HG03045 (cell line): ENCODE measurements around the gene C1QTNF8.

Experiments
- ATAC-seq: cut with Tn5 transposase; IDR thresholded peaks from one replicate; pipeline ENCODE4 v1.9.1; 2021; ENCODE audit warnings: mild to moderate bottlenecking, moderate library complexity; ENCODE audit not compliant: unreplicated experiment

C1QTNF8 gene

GRCh38 chr16:1127971-1128715, 32.1 kb upstream of the C1QTNF8 start:
- no peak for ATAC-seq

DNA sequence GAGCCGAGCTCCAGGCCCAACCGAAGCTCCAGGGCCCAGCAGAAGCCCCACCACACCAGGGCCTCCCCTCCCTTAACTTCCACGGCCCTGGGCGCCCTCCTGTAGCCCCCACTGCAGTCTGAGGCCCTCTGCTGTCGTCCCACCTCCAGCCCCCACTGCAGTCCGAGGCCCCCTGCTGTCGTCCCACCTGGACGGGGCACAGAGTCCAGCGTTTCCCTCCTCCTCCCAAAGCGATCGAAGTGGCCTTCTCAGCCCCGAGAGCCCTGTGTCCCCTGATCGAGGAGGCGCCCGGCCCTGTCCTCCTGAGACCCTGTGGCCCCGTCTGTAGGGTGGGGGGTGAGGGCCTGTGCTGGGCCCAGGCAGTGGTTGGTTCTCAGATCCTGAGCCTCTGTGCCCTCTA, 31.1 kb upstream of the C1QTNF8 start:
- no peak for ATAC-seq

DNA sequence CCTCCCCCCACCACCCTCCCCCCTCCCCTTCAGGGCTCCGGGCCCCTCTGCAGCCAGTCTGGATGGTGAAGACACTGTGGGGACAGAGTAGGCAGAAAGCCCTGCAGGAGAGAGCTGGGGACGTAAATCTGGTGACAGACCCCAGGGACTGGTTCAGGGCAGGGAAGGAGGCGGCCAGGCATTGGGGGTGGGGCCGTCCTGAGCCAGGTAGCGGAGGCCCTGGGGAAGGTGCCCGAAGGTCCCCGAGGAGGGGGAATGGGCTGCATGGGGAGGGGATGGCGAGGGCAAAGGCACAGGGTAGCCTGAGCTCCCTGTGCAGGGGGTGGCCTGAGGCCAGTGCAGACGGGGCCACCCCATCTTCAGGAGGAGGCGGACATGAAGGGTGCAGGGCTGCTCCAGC, 30.5 kb upstream of the C1QTNF8 start:
- ATAC-seq, result no peak

DNA sequence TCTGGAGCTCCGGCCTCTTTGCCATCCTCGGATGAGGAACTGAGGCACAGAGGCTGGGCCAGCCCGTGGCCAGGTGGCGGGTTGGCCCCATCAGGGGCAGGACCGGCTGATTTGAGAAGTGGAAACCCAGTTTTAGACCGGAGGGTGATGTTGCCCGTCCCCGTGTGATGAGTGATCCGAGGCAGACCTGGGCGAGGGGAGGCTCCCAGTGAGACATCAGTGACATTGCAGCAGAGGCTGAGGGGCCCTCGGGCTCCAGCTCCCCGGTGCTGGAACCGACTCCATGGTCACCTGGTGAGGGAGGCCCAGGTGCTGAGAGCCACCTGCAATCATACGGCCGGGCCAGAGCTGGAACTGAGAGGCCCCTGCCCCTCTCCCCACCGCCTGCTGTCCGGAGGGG, 30.0 kb upstream of the C1QTNF8 start:
- ATAC-seq, result no peak

DNA sequence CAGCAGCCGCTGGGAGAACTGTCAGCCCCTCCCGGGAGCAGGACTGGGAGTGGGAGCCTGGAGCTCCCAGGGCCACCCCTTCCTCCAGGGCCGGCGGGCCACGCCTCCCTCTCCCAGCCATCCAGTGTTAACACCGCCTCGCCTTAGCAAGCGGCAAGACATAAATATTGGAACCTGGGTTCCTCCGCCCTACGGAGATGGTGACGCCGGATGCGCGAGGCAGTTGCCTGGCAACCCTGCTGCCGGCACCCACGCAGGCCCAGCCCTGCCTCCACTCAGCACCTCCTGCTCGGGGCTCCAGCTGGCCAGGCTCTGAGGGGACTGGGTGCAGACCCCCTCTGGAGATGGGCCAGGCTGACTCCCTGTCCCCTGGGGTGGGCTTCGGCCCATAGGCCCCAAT, 29.4 kb upstream of the C1QTNF8 start:
- no peak for ATAC-seq

GRCh38 chr16:1124795-1125194, 28.8 kb upstream of the C1QTNF8 start:
- ATAC-seq, result no peak

- no peak for ATAC-seq
Observed at GRCh38 chr16:1124291-1124690, 28.2 kb upstream of the C1QTNF8 start.

- no peak for ATAC-seq
Observed at GRCh38 chr16:1123525-1124230, 27.6 kb upstream of the C1QTNF8 start.

GRCh38 chr16:1122398-1122765, 26.3 kb upstream of the C1QTNF8 start:
- no peak for ATAC-seq

GRCh38 chr16:1121601-1122397, 25.8 kb upstream of the C1QTNF8 start:
- ATAC-seq, result no peak

DNA sequence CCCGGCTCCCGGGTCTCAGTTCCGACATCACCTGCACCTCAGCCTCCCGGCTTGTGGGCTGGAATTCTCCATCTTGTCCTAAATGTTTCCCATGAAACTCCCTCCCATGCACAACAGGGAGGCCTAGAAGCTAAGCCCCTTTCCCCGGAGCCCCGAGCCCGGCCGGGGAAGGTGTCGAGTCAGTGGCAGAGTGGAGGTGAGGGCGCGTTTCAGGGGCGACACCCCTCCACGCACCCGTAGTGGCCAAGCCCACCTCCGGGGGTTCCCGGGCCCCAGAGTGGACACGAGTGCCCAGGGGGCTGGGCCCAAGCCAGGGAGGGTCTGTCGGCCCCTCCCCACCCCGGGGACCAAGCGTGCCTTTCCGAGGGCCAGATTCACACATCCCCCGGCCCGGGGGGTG, 25.0 kb upstream of the C1QTNF8 start:
- no peak for ATAC-seq

DNA sequence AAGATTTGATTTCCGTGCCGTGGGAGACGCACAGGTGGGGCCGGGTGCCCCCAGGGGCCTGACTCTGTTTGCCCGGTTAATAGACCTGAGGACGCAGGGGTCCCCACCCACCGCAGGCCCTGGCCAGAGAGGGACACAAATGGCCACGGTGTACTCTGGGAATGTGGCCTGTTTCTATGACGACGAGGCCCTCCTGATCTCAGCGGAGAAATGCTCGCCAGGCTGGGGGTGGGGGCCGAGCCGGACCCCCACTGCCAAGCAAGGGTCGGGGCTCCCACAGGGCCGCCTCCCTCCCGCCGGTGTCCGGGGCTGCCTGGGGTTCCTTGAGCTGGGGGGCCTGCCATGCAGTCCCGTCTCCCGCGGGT, 24.5 kb upstream of the C1QTNF8 start:
- ATAC-seq, result no peak

- no peak for ATAC-seq
Observed at GRCh38 chr16:1119766-1120576, 23.9 kb upstream of the C1QTNF8 start.

- no peak for ATAC-seq
Observed at GRCh38 chr16:1119129-1119528, 23.1 kb upstream of the C1QTNF8 start.

DNA sequence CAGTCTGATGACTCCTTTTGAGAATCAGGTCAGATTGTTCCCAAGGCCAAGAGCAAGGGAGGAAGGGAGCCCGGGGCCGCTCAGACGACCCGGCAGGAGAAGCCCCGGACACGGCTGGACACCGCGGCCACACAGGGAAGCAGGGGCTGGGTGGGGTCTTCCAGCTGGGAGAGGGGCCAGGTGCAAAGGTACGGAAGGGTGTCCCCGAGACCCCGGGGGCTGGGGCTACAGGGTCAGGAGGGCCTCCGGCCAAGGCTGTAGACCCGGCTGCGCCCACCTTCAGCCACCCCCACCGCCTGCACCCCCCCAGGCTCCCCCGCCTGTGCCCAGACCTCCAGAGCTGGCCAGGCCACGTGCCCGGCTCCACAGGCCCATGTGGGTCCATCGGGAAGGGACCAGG, 21.9 kb upstream of the C1QTNF8 start:
- ATAC-seq, result no peak

DNA sequence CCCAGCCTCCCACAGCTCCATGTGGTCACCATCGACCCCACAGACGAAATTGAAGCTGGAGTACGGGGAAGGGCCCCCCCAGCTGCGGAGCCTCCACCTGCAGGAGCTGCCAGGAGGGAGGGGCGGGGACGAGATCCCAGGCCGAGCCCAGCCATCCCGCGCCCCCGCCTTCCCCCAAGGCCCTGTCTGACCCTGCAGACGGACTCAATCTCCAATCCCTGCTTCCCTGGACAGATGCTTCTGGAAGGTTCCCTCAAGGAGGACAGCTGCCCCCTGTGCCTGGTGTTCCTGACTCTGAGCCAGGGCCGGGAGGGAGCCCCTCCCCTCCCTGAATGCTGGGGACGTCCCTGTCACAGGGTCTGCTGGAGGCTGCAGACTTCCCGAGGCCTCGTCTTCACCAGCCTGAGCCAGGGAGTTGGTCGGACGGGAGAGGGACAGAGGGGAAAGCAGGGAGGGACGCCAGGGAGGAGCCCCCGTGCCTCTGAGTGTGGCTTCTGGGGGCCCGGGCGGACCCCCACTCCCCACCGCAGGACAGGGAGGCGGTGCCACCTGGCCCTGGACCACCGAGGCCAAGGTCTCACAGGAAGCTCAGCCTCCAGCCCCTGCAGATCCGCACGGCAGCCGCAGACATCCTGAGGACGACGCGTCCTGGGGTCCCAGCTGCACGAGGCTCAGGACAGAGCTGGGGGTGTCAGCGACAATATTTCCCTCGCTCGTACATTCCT, 21.3 kb upstream of the C1QTNF8 start:
- no peak for ATAC-seq

DNA sequence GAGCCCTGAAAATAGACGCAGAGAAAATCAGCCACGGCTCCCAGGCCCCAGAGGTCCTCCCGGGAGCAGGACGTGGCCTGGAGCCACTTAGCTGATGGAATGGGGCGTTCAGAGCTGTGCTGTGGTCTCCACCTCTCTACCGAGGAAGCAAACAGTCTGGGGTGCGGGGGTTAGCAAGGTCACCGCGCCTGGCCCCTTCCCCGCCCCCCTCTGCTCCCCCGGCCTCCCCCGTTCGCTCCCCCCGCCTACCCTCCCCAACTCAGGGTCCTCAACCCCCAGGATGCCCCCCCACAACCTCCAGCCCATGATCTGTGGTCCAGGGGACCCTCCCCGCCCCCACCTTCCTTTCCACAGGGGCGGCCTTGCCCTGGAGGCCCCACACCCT, 20.6 kb upstream of the C1QTNF8 start:
- ATAC-seq, result no peak

- ATAC-seq, result no peak
Observed at GRCh38 chr16:1113889-1114526, 18.0 kb upstream of the C1QTNF8 start.

GRCh38 chr16:1113489-1113888, 17.4 kb upstream of the C1QTNF8 start:
- ATAC-seq, result no peak
